Thyroid gland (tissue), 4 donors: ENCODE measurements around the gene EGFR. TPM values are rescaled to one million over a fixed set of nuclear protein-coding genes. Genes with fewer than 3 reads are reported as not detected.

ENCODE experiments used
- DNase-seq, 2 donors: peaks; one replicate each; pipeline ENCODE4 v3.0.0-alpha.2; 2019
- H3K27ac ChIP-seq, 3 donors: fragments of 200-600 bp; sonication (generic); 1 replicate in 2 of 3; 2 replicates in 1 of 3; pipeline ENCODE4 v1.5.1; 2016 to 2019; ENCODE audit warnings: mild to moderate bottlenecking in 1 of 3, moderate library complexity in 1 of 3
- H3K27me3 ChIP-seq: fragments of 200-600 bp; sonication (generic); one replicate; pipeline ENCODE4 v1.5.1; 2019
- H3K36me3 ChIP-seq, 2 donors: fragments of 200-600 bp; sonication (generic); one replicate each; pipeline ENCODE4 v1.5.1; 2016 to 2019
- H3K4me1 ChIP-seq, 2 donors: fragments of 200-600 bp; sonication (generic); one replicate each; pipeline ENCODE4 v1.5.1; 2017 to 2019
- H3K4me3 ChIP-seq, 3 donors: fragments of 200-600 bp; sonication (generic); replicated peaks in 1 of 3; 1 replicate in 2 of 3; 2 replicates in 1 of 3; pipeline ENCODE4 v1.5.1; 2016; ENCODE audit warnings: mild to moderate bottlenecking in 1 of 3
- H3K9me3 ChIP-seq: fragments of 200-600 bp; sonication (generic); one replicate; pipeline ENCODE4 v1.5.1; 2017
- POLR2A ChIP-seq, 2 donors: fragments of 450-650 bp; IDR thresholded peaks; one replicate each; pipeline ENCODE4 v1.6.1; 2017; ENCODE audit warnings: antibody characterized with exemption in 2 of 2, mild to moderate bottlenecking in 2 of 2, moderate library complexity in 1 of 2
- WGBS, 2 donors: methylation state at CpG; one replicate each; pipeline ENCODE4 v1.1.5; 2017; 5-methylcytosine and 5-hydroxymethylcytosine counted together
- intact Hi-C: fragments of 100-400 bp; cut with DNase I; formaldehyde crosslinking; loops from one replicate; pipeline ENCODE4 v1.15.1; 2023
- total RNA-seq, 4 donors: library from RNA; depleted of rRNA; stranded (reverse); fragments of >200 nt; gene quantifications; one replicate each; pipeline ENCODE4 v1.2.3, GENCODE V29; 2016
- TF ChIP-seq, protein P1 (sequence below), 6 experiments: fragments of 200-600 bp in 3 of 6; fragments of 450-650 bp in 3 of 6; sonication (generic) in 3 of 6; IDR thresholded peaks; one replicate each; pipeline ENCODE4 v1.5.1; 2016 to 2019; ENCODE audit warnings: antibody characterized with exemption in 6 of 6, mild to moderate bottlenecking in 2 of 6, inconsistent platforms in 1 of 6, moderate library complexity in 1 of 6

The EGFR gene
- total RNA-seq, 4 donors from 2014 or later: 57.5 to 96.2 (median 84.7) TPM

DNA sequence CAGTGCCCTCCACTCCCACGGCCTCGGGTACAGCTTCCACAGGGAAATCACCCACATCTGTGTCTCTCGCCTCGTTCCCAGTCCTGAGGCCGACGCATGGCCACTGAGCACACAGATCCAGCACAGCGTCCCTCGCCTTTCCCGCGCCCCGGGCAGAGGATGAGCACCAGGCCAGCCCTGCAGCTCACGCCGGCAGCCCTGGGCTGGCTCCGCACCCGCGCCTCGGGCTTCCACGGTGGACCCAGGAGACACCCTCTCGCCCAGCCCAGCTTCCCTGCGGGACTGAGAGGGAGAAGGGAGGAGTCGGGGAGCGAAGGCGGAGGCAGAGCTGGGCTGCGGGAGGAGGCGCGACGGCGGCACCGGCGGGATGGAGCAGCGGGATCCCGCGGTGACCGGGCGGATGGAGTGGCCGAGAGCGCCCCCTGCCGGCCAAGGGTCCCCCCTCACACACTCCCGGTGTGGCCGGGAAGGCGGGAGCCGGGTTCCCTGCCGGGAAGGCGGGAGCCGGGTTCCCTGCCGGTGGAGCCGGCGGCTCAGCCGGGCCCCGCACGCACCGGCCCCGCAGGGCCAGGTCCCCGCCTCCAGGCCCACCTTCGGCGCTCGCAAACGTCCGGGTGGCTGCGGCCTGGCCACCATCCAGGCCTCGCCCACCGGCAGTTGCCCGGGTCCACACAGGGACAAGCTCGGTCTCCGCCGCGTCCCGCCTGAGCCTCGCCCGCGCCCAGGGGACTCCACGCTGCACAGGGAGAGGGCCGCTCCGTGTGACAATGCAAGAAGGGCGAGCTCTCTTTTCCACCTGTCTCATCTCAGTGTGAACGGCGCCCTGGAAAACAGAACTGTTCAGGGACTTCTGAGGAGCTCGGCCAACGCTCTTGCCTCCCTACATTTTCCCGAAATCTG lies 236.0 kb downstream of the EGFR start:
- no peaks in the 10 kb centered on the region for H3K27me3 ChIP-seq
- H3K36me3 ChIP-seq: no peaks in the 10 kb centered on the region
- peaks cover 7 to 8% of the 10 kb centered on the region in 2 donors for H3K4me1 ChIP-seq
- intact Hi-C loops: loop anchor here (5.0 to 10.0 kb wide), 4 partner anchors 100 to 483 kb away; no protein-coding TSS in a partner anchor
- peak overlapping the region in 2 of 3 donors; percentile 21 to 30 for H3K27ac ChIP-seq
- 1% methylated on average over 13 to 28 of the region's 80 CpGs for WGBS, 2 donors
- TF ChIP-seq, protein P1, sequence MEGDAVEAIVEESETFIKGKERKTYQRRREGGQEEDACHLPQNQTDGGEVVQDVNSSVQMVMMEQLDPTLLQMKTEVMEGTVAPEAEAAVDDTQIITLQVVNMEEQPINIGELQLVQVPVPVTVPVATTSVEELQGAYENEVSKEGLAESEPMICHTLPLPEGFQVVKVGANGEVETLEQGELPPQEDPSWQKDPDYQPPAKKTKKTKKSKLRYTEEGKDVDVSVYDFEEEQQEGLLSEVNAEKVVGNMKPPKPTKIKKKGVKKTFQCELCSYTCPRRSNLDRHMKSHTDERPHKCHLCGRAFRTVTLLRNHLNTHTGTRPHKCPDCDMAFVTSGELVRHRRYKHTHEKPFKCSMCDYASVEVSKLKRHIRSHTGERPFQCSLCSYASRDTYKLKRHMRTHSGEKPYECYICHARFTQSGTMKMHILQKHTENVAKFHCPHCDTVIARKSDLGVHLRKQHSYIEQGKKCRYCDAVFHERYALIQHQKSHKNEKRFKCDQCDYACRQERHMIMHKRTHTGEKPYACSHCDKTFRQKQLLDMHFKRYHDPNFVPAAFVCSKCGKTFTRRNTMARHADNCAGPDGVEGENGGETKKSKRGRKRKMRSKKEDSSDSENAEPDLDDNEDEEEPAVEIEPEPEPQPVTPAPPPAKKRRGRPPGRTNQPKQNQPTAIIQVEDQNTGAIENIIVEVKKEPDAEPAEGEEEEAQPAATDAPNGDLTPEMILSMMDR (IDR thresholded peaks at IDR 0.05): peak; percentile 55 to 96 (median 89)
- TF ChIP-seq POLR2A (IDR thresholded peaks at IDR 0.05): no peak
- no peaks in the 10 kb centered on the region for H3K9me3 ChIP-seq
- DNase-seq: peak; percentile 85 to 89
- peak overlapping the region; percentile 44 to 49 (median 49) for H3K4me3 ChIP-seq

- H3K36me3 ChIP-seq: no peaks in the 10 kb centered on the region
- peak; percentile 87 to 91 for DNase-seq
- TF ChIP-seq, protein P1 (IDR thresholded peaks at IDR 0.05): peak; percentile 79 to 98 (median 88)
- no peak for TF ChIP-seq POLR2A (IDR thresholded peaks at IDR 0.05)
- peak overlapping the region in 2 of 3 donors; percentile 49 for H3K4me3 ChIP-seq
- H3K27ac ChIP-seq: peak overlapping the region in 2 of 3 donors; percentile 21 to 30
- 24 to 29% methylated on average over 16 to 43 of the region's 43 CpGs for WGBS, 2 donors
- H3K4me1 ChIP-seq: peaks cover 6 to 8% of the 10 kb centered on the region in 2 donors
- H3K27me3 ChIP-seq: no peaks in the 10 kb centered on the region
- no peaks in the 10 kb centered on the region for H3K9me3 ChIP-seq
- intact Hi-C loops: loop anchor here (5.0 to 10.0 kb wide), 3 partner anchors 101 to 483 kb away; no protein-coding TSS in a partner anchor
Measured at GRCh38 chr7:55255496-55256445, 237.0 kb downstream of the EGFR start.

- WGBS, 2 donors: 83 to 89% methylated on average over 9 of the region's 9 CpGs
- Histone ChIP-seq H3K4me3 (no peak overlapping the region), H3K9me3 (no peaks in the 10 kb centered on the region), H3K27me3 (no peaks in the 10 kb centered on the region), H3K36me3 (no peaks in the 10 kb centered on the region), H3K27ac (no peak overlapping the region), H3K4me1 (peaks cover 6 to 8% of the 10 kb centered on the region in 2 donors)
- no peak for DNase-seq
- TF ChIP-seq, protein P1 (IDR thresholded peaks at IDR 0.05): no peak
- no peak for TF ChIP-seq POLR2A (IDR thresholded peaks at IDR 0.05)
- intact Hi-C loops: loop anchor here (5.0 to 10.0 kb wide), 3 partner anchors 104 to 486 kb away; no protein-coding TSS in a partner anchor
Measured at GRCh38 chr7:55258631-55259030, 239.8 kb downstream of the EGFR start.

- no peak for TF ChIP-seq POLR2A (IDR thresholded peaks at IDR 0.05)
- Histone ChIP-seq H3K4me3 (no peak overlapping the region), H3K27me3 (no peaks in the 10 kb centered on the region), H3K36me3 (no peaks in the 10 kb centered on the region), H3K4me1 (peaks cover 0 to 3% of the 10 kb centered on the region in 2 donors), H3K27ac (no peak overlapping the region), H3K9me3 (no peaks in the 10 kb centered on the region)
- 85% methylated on average over 8 to 9 of the region's 9 CpGs for WGBS, 2 donors
- no peak for DNase-seq
- intact Hi-C loops: no loop called here
Measured at GRCh38 chr7:55260171-55260570, 241.4 kb downstream of the EGFR start.
